Measurements from ENCODE around the gene SAFB. TPM values are rescaled to one million over a fixed set of nuclear protein-coding genes. Genes with fewer than 3 reads are reported as not detected.

The SAFB gene
- total and polyA plus RNA-seq, 11 donors = 22.3 to 59.6 (median 48.0) TPM

GRCh38 chr19:5714816-5715215, 91.9 kb downstream of the SAFB start:
- ATAC-seq (peak in 2 of 4 donors; percentile 10 to 74), DNase-seq (no peak)
- Histone ChIP-seq H3K4me1 (peaks cover 2 to 34% (median 20%) of the 10 kb centered on the region in 12 donors), H3K36me3 (peaks cover 0 to 57% (median 42%) of the 10 kb centered on the region in 9 donors), H3K4me3 (no peak overlapping the region), H3K27me3 (no peaks in the 10 kb centered on the region), H3K27ac (peak overlapping the region in 3 of 12 donors; percentile 20 to 52 (median 29)), H3K9me3 (no peaks in the 10 kb centered on the region)
- intact Hi-C loops (cut with DNase I) = no loop called here
- 48 to 63% (median 61%) methylated on average over 10 of the region's 10 CpGs for WGBS, 4 donors
- TF ChIP-seq CTCF (IDR thresholded peaks at IDR 0.05) = no peak
- no peak for TF ChIP-seq POLR2A (IDR thresholded peaks at IDR 0.05)

GRCh38 chr19:5717215-5717935, 94.5 kb downstream of the SAFB start:
- intact Hi-C loops (cut with DNase I) = no loop called here
- peak overlapping the region in 3 of 12 donors; percentile 56 to 98 (median 97) for H3K27ac ChIP-seq
- ATAC-seq (no peak), DNase-seq (no peak)
- no peak overlapping the region for H3K4me3 ChIP-seq
- TF ChIP-seq POLR2A (IDR thresholded peaks at IDR 0.05) (no peak), CTCF (IDR thresholded peaks at IDR 0.05) (no peak)
- 76 to 82% (median 80%) methylated on average over 7 to 8 of the region's 8 CpGs for WGBS, 4 donors
- H3K4me1 ChIP-seq = peaks cover 2 to 38% (median 22%) of the 10 kb centered on the region in 12 donors
- peaks cover 0 to 31% (median 17%) of the 10 kb centered on the region in 9 donors for H3K36me3 ChIP-seq
- no peaks in the 10 kb centered on the region for H3K27me3 ChIP-seq
- no peaks in the 10 kb centered on the region for H3K9me3 ChIP-seq

Other genes starting within 250 kb of the SAFB start
- gene ZNRF4, start 167.7 kb upstream of the SAFB start, total RNA-seq = not detected
- not detected for gene ZNRF4, start 167.7 kb upstream of the SAFB start, polyA plus RNA-seq
- under 1 TPM in 4 of 9 donors, not detected in 5; 0.17 to 0.44 (median 0.30) TPM for gene TINCR, start 55.1 kb upstream of the SAFB start, total RNA-seq
- gene TINCR, start 55.1 kb upstream of the SAFB start, polyA plus RNA-seq = under 1 TPM in 1 of 2 donors, not detected in 1; 0.07 TPM
- gene SAFB2, start 307 bp upstream of the SAFB start, total RNA-seq = 10 to 100 TPM; 14.2 to 56.7 (median 44.2) TPM
- gene SAFB2, start 307 bp upstream of the SAFB start, polyA plus RNA-seq = 10 to 100 TPM; 32.8 to 49.7 TPM
- 100 to 1,000 TPM; 103 to 149 (median 123) TPM for gene MICOS13, start 57.4 kb downstream of the SAFB start, total RNA-seq
- gene MICOS13, start 57.4 kb downstream of the SAFB start, polyA plus RNA-seq = 100 to 1,000 TPM; 178 to 435 TPM
- 10 to 100 TPM in 2 of 9 donors, 1 to 10 TPM in 7; 3.7 to 14.4 (median 5.2) TPM for gene HSD11B1L, start 57.9 kb downstream of the SAFB start, total RNA-seq
- gene HSD11B1L, start 57.9 kb downstream of the SAFB start, polyA plus RNA-seq = 1 to 10 TPM; 5.4 to 6.6 TPM
- gene RPL36, start 67.2 kb downstream of the SAFB start, total RNA-seq = 100 to 1,000 TPM; 255 to 475 (median 365) TPM
- gene RPL36, start 67.2 kb downstream of the SAFB start, polyA plus RNA-seq = 100 to 1,000 TPM; 851 to 981 TPM
- 100 to 1,000 TPM in 2 of 9 donors, 10 to 100 TPM in 7; 61.2 to 108 (median 88.6) TPM for gene LONP1, start 97.1 kb downstream of the SAFB start, total RNA-seq
- gene LONP1, start 97.1 kb downstream of the SAFB start, polyA plus RNA-seq = 100 to 1,000 TPM in 1 of 2 donors, 10 to 100 TPM in 1; 97.6 to 123 TPM
- not detected for gene CATSPERD, start 97.6 kb downstream of the SAFB start, total RNA-seq
- gene CATSPERD, start 97.6 kb downstream of the SAFB start, polyA plus RNA-seq = not detected
- 1 to 10 TPM in 5 of 9 donors, under 1 TPM in 2, not detected in 2; 0.96 to 1.9 (median 1.3) TPM for gene PRR22, start 161.7 kb downstream of the SAFB start, total RNA-seq
- 1 to 10 TPM in 1 of 2 donors, under 1 TPM in 1; 0.91 to 1.1 TPM for gene PRR22, start 161.7 kb downstream of the SAFB start, polyA plus RNA-seq
- gene DUS3L, start 168.1 kb downstream of the SAFB start, total RNA-seq = 10 to 100 TPM; 12.0 to 19.9 (median 15.3) TPM
- gene DUS3L, start 168.1 kb downstream of the SAFB start, polyA plus RNA-seq = 10 to 100 TPM; 17.3 to 20.7 TPM
- gene NRTN, start 182.0 kb downstream of the SAFB start, total RNA-seq = 10 to 100 TPM in 7 of 9 donors, 1 to 10 TPM in 2; 8.0 to 54.2 (median 17.2) TPM
- gene NRTN, start 182.0 kb downstream of the SAFB start, polyA plus RNA-seq = 10 to 100 TPM; 18.2 to 34.5 TPM
- not detected for gene FUT6, start 216.6 kb downstream of the SAFB start, total RNA-seq
- not detected for gene FUT6, start 216.6 kb downstream of the SAFB start, polyA plus RNA-seq
- not detected for gene FUT3, start 228.4 kb downstream of the SAFB start, total RNA-seq
- under 1 TPM in 1 of 2 donors, not detected in 1; 0.07 TPM for gene FUT3, start 228.4 kb downstream of the SAFB start, polyA plus RNA-seq
- gene FUT5, start 247.5 kb downstream of the SAFB start, total RNA-seq = not detected
- gene FUT5, start 247.5 kb downstream of the SAFB start, polyA plus RNA-seq = not detected